HG03442 (cell line): ENCODE data around the gene AOPEP.

ENCODE experiments used
- ATAC-seq: cut with Tn5 transposase; IDR thresholded peaks from one replicate; pipeline ENCODE4 v1.9.1; 2021; ENCODE audit warnings: mild to moderate bottlenecking, moderate library complexity; ENCODE audit not compliant: unreplicated experiment

Gene AOPEP

DNA sequence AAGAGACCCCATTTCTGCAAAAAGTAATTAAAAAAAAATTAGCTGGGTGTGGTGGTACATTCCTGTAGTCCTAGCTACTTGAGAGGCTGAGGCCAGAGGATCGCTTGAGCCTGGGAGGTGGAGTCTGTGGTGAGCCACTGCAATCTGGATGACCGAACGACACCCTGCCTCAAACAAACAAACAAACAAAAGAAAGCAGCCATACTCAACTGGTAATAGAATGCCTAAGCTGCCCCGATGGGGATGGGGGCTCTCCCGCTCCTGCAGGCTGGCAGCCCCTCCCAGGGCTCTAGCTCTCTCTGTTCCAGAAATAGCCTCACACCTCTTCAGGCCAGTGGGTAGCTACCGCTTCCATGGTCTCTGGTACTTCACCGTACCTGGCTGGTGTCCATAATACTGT is 349.2 kb downstream of the AOPEP start:
- ATAC-seq: no peak

DNA sequence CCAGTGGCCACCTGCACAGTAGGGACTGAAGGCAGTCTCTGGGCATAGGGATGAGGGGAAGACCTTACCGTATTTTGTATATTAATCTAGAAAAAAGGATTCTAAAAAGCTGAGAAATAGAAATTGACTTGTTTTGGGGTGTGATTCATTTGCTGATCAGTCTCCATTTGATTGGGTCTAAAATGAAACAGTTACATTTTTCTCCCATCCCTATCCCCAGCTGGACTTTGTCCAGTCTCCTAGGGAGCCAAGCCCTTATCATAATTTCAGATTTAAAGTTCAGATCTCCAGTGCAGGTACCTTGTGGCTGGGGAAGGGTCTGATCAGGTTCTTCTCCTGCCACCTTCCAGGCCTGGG is 350.2 kb downstream of the AOPEP start:
- no peak for ATAC-seq

DNA sequence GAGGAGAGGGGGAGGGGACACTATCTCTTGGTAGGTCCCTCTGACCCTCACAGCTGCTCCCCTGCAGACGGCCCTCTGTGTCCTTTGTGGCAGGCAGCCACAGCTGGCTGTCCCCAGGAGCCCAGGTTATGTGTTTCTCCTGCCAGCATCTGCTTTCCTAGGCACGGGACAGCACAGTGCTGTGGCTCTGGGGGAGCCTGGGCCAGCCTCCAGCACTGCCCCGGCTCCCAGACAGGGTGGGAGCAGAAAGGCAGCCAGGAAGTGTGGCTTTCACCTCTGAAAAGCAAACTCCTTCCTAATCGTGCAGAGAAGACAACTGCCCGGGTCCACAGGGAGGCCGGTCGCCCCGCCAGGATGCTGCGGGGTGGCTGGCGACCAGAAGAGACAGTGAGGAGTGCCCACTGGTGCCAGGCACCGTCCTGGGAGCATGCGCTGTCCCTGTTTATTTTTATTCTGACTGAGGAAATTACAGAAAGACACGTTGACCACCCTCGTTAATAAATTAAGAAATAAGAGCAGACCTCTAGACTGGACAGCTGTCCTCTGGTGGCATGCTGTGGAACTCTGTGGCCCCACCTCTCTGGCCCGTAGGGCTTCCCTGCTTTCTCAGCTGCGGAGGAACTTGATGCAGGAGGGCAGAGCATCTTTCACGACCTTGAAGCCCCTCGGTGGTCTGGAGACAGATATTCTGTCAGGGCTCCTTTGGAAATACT is 350.7 kb downstream of the AOPEP start:
- ATAC-seq: no peak

DNA sequence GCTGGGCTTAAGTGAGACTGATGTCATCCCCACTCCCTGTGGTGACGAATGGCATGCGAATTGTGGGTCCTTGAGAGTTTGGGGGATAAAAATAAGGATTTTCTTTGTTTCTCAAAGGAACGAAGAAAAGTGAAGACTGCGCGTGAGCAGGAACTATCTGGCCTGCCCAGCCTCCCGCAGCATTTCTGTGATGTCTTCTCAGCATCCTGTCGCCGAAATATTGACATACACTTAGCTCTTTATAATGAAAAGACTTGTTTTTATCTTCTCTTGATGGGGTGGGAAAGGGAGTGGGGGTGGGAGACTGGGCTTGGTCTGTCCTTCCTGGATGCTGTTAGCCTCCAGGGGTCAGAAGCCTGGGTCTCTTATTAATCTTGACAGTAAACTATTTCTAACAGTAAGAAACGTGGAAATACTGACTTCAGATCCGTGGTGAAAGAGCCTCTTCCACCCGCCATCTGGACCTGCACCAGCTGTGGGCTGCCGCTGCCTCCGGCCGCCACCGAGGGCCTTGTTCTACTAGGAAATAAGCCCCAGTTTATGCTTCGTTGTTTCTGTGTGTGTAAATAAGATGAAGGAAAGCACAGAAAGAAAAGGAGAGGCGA is 351.4 kb downstream of the AOPEP start:
- ATAC-seq: no peak

DNA sequence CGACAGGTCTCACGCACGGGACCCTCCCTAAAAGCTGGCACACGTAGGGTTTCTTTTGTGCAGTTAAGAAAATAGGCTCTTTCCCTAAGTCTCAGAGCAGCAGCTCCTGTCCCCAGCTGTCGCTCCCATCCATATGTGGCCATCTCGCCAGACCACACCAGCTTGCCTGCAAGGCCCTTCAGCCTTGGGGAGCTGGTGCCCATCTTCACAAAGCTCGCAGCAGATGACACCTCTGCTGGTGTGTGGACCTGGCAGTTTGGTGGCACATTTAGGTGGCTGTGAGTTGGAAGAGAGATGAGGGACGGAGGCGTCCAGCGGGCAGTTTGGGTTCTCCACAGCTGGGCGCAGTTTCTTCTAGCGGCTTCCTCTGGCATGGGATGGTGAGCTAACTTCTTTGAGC is 352.0 kb downstream of the AOPEP start:
- no peak for ATAC-seq

DNA sequence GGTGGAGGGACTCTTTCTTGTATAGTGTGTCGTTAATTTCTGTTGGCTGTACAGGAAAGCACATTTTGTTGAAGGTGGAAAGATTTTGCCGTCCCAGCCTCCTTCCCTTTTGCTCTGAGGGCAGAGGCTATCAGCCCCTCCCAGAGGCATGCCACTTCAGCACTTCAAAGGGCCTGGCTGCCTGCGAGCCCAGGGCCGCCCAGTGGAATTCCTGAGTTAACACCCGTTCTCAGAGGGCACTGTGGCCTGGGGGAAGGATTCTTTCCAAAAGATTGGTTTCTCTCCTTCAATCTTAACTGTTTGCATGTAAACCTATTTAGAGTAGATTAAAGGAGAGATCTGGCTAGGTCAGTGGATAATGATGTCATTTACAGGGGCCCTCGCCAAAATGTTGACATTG is 352.4 kb downstream of the AOPEP start:
- ATAC-seq: no peak

DNA sequence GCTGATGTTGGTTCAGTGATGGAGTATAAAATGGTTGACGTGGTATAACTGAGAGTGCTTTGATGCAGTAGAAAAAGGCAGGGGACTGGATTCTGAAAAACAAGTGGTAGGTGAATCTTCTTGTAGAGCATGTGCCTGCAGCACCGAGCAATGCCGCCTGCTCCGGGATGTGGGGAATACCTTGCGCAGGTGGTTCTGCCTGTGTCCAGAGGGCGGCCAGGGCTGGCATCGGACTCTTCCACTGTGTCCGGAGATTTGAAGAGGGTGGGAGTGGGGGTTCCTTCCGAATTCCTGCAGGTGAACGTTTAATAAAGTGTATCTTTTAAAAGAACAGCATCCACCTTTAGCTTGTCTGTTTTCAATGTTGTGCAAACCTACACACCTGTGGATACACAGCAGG is 353.0 kb downstream of the AOPEP start:
- no peak for ATAC-seq

DNA sequence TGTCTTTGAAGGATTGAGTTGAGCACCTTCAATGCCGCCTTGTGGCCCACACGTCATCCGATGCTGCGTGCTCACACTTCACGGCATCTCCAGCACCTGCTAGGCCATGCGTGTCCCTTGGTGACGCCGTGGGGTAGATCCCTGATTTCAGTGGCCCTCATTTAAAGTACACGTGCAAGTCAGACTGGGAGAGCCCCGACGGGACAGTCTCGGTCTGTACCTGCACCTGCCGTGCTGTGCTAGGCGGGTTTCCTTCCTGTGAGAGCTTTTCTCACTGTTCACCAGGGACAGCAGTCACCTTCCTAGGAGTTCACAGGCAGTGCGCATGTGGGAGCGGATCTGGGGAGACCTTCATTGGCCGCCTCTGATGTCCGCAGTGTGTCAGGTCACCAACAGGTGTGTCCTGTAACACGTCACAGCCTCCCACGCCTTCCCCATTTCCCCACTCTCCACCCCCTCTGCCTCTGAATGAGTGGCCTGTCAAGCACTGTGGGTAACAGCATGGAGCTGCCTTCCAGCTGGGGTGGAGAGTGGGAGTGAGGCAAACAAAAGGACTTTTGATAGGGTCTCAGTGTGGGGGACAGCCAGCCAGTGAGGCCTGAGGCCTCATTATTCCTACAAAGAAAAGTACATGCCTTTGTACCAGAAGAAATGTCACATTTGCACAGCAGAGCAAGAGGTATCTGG is 354.6 kb downstream of the AOPEP start:
- no peak for ATAC-seq

DNA sequence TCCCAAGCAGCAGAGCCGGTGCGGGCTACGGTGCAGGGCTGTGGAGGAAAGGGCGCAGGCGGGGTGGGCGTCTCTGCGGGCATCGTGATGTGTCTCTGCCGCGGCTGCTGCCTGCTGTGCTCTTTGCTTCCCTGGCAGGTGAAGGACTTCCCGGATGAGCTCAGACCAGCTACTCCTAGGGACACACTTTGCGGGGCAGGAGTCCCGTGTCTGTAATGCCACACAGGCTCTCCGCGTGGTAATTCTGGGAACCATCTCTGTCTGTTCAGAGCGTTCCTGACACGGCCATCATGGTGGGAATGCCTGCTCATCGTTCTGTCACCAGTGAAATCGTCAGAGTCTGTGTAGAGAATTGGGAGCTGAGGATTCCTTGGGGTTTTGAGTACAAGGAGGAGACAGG is 355.5 kb downstream of the AOPEP start:
- no peak for ATAC-seq

DNA sequence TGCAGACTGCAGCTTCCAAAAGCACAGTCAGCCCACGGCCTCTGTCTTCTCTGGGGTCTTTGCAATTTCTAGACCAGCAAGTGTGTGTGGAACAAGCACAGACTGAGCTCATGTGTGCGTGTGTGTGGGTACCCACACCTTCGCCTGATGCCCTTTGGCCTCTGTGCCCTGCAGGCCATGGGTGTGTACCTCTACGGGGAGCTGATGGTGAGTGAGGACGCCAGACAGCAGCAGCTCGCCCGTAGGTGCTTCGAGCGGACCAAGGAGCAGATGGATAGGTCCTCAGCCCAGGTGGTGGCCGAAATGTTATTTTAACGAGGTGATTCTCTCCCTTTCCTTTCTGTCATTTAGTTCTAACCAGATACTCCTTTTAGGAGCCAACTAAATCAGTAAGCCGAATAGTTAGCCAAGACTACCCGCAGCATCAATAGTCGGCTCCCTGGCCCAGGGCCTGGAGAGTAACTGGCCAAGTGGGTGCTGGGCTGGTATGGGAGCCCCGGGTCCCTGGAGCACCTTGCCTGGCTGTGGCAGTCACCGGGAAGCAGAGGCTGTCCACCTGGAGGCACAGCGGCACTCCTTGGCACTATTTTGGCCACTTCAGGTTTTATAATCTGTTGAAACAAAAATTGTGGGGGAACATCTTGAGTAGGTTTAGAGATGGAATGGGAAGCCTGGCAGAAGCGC is 356.0 kb downstream of the AOPEP start:
- ATAC-seq: no peak

DNA sequence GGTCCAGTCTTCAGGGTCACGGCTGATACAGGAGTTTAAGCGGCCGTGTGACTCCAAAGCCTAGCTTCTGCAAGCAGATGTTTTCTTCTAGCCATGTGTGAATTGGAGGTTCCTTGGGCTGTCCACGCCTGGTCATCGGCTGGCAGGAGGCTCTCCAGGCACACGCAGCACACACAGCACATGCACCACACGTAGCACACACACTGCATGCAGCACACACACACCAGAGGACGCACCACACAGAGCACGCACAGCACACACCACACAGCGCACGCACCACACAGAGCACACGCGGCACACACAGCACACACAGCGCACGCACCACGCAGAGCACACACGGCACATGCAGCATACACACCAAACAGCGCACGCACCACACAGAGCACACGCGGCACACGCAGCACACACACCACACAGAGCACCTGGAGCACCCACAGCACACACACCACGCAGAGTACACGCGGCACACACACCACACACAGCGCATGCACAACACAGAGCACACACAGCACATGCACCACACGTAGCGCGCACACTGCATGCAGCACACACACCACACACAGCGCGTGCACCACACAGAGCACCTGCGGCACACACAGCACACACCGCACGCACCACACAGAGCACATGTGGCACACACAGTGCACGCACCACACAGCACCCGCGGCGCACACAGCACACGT is 356.7 kb downstream of the AOPEP start:
- no peak for ATAC-seq

DNA sequence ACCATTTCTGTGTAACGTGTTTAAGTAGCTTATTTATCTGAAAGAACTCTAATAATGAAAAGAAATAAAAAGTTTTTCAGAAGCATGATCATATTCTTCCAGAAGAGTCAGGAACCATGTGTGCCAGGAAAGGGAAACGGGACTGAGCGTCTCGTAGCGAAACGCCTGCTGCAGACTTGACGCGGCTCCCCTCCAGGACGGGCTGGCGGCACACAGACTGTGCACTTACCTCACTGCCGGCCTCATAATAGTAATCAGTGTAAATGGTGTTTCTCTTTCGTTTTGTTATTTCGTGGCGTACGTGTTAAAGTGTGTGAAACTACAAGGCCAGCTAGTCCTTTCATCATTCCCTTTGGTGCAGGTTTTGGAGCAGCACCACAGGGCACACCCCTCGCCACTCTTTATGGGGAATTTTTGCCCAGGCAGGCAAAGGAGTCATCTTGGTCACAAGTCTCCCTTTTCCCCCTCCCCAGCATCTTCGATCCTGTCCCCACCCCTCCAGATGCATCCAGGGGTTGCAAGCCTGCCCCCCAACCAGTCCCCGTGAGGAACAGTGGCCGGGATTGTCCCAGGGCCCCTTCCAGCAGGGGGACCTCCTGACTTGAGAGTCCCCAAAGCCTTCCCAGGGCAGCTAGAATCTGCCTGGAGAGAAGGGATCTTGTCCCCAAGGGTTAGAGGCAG is 357.9 kb downstream of the AOPEP start:
- ATAC-seq: no peak

DNA sequence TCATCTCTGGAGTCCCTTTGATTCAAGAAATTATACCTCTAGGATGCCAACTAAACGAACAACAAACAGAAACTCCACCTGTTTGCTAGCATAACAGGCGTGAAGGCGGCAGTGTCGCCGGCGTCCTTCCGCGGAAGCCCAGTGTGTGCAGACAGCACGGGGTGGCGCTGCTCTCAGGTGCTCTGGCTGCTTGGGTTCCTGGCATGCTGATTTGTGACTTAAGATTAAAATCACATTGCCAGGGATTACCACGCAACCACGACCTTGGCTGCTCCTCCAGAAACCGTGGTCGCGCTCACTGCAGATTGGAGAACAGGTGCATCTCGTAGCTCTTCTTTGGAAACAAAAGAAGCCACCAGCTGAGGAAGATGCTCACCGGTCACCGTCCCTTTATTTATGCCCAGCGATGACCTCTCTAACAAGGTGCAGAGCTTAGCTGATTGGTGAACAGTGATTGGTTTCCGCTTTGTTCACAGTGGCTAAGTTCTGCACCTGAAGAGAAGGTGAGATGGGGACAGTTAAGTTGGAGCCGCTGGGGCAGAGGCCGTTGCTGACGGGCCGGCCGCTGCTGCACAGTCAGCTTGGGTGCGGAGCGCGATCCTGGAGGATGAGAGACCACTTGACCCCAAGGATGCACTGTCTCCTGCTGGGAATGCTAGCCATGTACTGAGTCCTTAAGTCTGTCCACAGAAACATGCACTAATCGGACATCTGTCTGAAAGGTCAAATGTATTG is 358.7 kb downstream of the AOPEP start:
- no peak for ATAC-seq

DNA sequence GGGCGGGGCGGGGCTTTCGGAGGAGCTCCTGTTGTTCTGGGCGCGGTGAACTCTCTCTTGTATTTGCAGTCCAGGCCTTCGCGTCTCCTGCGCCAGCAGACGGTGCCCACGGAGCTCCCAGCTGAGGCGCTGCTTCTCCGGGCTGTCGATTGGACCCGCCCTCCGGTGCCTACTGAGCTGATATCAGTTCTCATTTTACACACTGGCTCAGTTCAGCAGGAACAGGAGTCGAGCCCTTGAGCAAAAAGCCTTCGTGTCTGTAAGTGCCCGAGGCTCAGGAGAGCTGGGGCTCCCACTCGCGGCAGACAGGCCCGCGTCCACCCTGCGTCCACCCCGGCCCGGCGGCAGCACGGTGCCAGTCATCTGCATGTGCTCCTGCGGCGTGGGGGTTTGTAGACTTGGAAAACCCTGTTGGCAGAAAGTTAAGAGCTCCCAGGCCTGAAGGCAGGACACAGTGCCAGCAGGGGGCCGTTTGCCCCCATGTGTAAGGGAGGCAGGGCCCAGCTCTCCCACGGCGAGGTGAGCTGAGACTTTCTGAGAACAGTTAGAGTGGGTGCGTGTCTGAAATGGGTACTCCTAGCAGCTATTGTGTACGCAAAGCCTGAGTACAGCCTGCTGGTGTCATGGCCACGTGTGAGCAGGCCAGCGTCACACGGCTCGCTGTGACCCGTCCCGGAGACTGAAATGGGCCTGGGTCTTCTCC is 359.5 kb downstream of the AOPEP start:
- no peak for ATAC-seq

DNA sequence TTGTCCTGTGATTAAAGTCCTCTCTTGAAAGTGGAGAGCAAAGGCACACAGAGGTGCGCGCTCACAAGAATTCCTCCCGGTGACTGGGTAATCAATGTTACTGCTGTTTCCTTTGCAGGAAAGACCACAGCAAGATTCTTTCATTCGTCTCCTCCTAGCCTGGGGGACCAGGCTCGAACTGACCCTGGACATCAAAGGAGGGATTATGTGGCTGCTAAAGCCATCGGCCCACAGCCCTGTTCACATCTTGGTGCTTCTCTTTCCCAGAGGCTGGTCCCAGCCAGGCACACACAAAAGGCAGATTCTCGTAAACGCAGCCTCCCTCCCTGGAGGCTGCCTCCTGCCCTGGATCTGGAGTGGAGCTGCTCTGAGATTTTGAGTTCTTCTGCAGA is 360.1 kb downstream of the AOPEP start:
- no peak for ATAC-seq

DNA sequence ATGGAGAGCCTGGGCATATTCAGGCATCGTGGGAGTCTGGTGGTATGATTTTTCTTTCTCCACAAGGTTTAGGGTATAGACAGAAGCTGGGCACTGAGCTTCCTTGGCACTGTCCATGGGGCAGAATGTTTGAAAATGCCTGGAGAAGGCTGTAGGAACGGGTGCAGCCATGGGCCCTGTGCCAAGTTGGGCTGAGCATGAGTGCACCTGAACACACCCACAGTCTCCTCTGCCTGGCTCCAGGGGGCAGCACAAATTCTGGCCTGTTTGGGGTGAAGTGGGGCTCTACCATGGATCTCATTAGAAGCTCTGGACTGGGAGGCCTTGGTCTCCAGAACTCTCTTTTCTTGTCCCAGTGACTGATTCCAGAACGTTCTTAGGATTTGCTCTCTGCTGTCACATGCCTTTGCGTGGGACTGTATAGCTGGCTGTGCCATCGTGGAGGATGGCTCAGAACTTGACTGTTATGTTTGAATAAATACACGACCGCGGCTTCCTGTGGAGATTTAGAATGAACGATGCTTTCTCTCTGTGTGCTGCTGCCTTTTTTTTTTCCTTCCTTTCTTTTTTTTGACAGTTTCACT is 361.3 kb downstream of the AOPEP start:
- no peak for ATAC-seq

DNA sequence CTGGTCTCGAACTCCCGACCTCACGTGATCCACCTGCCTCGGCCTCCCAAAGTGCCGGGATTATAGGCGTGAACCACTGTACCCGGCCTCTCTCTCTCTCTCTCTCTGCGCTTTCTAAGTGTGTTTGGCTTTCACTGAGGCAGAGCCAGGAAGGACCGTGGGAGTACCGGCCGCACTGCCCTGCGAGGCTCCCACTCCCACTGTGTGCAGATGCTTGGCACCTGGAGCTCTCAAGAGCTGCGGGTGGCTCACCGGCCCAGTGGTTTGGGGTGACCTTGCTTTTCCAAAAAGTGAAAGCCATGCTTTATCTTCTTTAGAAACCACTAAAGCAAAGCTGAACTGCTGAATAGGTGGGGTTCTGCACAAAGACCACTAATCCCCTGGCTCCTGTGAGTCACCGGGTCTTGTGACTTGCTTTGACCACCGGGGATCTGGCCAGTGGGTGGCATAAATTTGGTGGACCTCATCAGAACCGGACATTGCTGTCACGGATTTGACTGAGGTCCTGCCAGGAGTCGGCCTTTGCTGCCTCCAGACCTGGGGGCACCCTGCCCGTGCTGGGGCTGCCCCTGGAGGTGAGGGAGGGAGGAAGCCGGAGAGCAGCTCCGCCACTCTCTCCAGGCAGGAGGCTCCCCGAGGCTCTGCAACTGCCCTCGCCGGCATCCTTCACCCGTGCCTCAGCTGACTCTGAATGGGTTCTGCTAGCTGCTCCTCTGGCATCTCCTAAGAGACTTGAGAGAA is 362.1 kb downstream of the AOPEP start:
- ATAC-seq: no peak

DNA sequence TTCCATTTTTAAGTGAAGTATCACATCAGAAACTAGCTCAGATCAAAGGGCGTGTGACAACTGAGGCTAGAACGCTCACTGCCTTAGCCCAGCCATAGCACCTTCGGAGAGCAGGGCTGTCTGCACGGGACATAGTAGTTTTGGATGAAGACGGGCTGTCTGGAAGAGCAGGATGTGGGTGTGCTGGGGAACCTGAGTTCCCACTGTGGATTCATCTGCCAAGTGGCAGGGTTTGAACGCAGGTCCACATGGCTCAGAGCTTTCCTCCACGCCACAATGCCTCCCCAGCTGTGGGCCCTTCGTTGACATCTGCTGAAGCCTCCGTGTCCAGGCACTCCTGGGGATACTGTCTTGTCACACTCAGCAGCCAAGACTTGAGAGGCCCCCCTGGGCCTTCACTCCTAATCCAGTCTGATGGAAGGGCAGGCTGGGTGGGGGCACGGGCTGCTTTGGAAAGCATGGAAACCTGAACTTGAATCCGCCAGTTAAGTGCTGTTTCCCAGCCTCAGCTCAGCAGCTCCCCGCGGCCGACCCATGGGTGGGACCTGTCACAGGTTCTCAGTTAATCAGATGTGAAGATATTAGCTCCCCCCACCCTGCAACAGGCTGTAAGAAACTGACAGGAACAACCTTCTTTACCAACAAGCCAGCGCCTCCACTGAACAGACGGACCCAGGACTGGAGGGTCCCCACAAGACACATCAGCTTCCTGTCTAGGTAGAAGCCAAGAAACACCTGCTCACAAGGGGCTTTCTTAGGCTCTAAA is 362.9 kb downstream of the AOPEP start:
- no peak for ATAC-seq
